Skeletal muscle satellite cell (primary cell): ENCODE data around the gene FAM135A.
"Not testable (repeated sequence)": the region's sequence is repeated elsewhere in the genome, so short reads cannot be mapped to it uniquely, and the experiment has no call there.

Source experiments
- H3K27me3 ChIP-seq: 2 replicates; pipeline ENCODE4 v1.7.0; 2013; ENCODE audit warnings: low read length; ENCODE audit not compliant: control insufficient read depth, insufficient read depth
- H3K36me3 ChIP-seq: 2 replicates; pipeline ENCODE4 v1.7.0; 2013; ENCODE audit warnings: mild to moderate bottlenecking, control low read depth, low read length; ENCODE audit not compliant: insufficient read depth
- H3K4me1 ChIP-seq: 2 replicates; pipeline ENCODE4 v1.7.0; 2013; ENCODE audit warnings: low read length; ENCODE audit not compliant: control insufficient read depth, insufficient read depth
- H3K4me2 ChIP-seq: 2 replicates; pipeline ENCODE4 v1.7.0; 2013; ENCODE audit warnings: mild to moderate bottlenecking, low read length
- H3K4me3 ChIP-seq: 2 replicates; pipeline ENCODE4 v1.7.0; 2013; ENCODE audit warnings: low read length
- H3K9ac ChIP-seq: 2 replicates; pipeline ENCODE4 v1.7.0; 2013; ENCODE audit warnings: mild to moderate bottlenecking, low read depth, low read length, moderate library complexity
- H3K9me3 ChIP-seq: replicated peaks from 2 replicates; pipeline ENCODE4 v1.7.0; 2013; ENCODE audit warnings: mild to moderate bottlenecking, control low read depth, low read length

The FAM135A gene

DNA sequence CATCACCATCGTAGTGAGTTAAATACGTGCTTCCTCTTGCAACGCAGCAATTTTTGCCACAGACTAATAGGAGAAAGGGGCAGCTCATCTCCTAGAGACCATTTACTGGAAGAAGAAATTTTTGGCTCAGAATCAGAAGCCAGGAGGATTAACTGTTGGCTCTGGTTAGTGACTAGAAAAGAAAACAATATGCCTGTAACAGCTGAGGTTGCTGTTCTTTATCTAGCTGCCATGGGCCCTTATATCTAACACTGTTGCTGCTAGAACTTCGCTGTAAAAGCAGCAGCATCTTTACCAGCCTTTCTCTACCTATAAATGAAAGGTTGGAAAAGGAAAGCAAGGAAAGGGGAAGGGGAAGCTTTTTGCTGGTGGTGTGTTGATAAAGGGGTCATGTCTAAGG lies 65.9 kb downstream of the FAM135A start:
- H3K4me1 ChIP-seq = peaks cover 5% of the 10 kb centered on the region
- no peaks in the 10 kb centered on the region for H3K27me3 ChIP-seq
- no peak overlapping the region for H3K4me3 ChIP-seq
- no peak overlapping the region for H3K9ac ChIP-seq
- H3K36me3 ChIP-seq = no peaks in the 10 kb centered on the region
- no peaks in the 10 kb centered on the region for H3K9me3 ChIP-seq
- peak overlapping the region; percentile 7 for H3K4me2 ChIP-seq

GRCh38 chr6:70486638-70487037 lies 73.3 kb downstream of the FAM135A start:
- not testable (repeated sequence) for H3K9me3 ChIP-seq, H3K36me3 ChIP-seq, H3K27me3 ChIP-seq

GRCh38 chr6:70489364-70489763 lies 76.1 kb downstream of the FAM135A start:
- Histone ChIP-seq H3K9ac (no peak overlapping the region), H3K36me3 (no peaks in the 10 kb centered on the region), H3K4me1 (no peaks in the 10 kb centered on the region), H3K27me3 (no peaks in the 10 kb centered on the region), H3K4me3 (no peak overlapping the region), H3K4me2 (no peak overlapping the region), H3K9me3 (no peaks in the 10 kb centered on the region)

More at GRCh38 chr6:70486638-70487037, 73.3 kb downstream of the FAM135A start:
- not testable (repeated sequence) for H3K4me3 ChIP-seq, H3K4me1 ChIP-seq, H3K4me2 ChIP-seq, H3K9ac ChIP-seq

- no peak overlapping the region for H3K4me3 ChIP-seq
- no peaks in the 10 kb centered on the region for H3K4me1 ChIP-seq
- H3K4me2 ChIP-seq = no peak overlapping the region
- H3K9me3 ChIP-seq = no peaks in the 10 kb centered on the region
- H3K36me3 ChIP-seq = no peaks in the 10 kb centered on the region
- no peak overlapping the region for H3K9ac ChIP-seq
- no peaks in the 10 kb centered on the region for H3K27me3 ChIP-seq
Observed at GRCh38 chr6:70494833-70495232, 81.5 kb downstream of the FAM135A start.

- not testable (repeated sequence) for H3K4me1 ChIP-seq, H3K4me2 ChIP-seq, H3K9ac ChIP-seq, H3K9me3 ChIP-seq, H3K4me3 ChIP-seq, H3K27me3 ChIP-seq, H3K36me3 ChIP-seq
Observed at GRCh38 chr6:70495790-70496189, 82.5 kb downstream of the FAM135A start.

- H3K9me3 ChIP-seq = no peaks in the 10 kb centered on the region
- H3K4me3 ChIP-seq = no peak overlapping the region
- H3K4me2 ChIP-seq = no peak overlapping the region
- peaks cover 9% of the 10 kb centered on the region for H3K36me3 ChIP-seq
- no peaks in the 10 kb centered on the region for H3K4me1 ChIP-seq
- H3K9ac ChIP-seq = no peak overlapping the region
- H3K27me3 ChIP-seq = no peaks in the 10 kb centered on the region
Observed at GRCh38 chr6:70502484-70502883, 89.2 kb downstream of the FAM135A start.

- H3K4me2 ChIP-seq = no peak overlapping the region
- H3K27me3 ChIP-seq = no peaks in the 10 kb centered on the region
- H3K36me3 ChIP-seq = peaks cover 9% of the 10 kb centered on the region
- no peak overlapping the region for H3K4me3 ChIP-seq
- H3K9me3 ChIP-seq = no peaks in the 10 kb centered on the region
- H3K4me1 ChIP-seq = no peaks in the 10 kb centered on the region
- H3K9ac ChIP-seq = no peak overlapping the region
Observed at GRCh38 chr6:70503813-70504465, 90.6 kb downstream of the FAM135A start.

- Histone ChIP-seq H3K9me3 (no peaks in the 10 kb centered on the region), H3K4me1 (no peaks in the 10 kb centered on the region), H3K4me3 (no peak overlapping the region), H3K36me3 (peaks cover 9% of the 10 kb centered on the region), H3K9ac (no peak overlapping the region), H3K27me3 (no peaks in the 10 kb centered on the region), H3K4me2 (no peak overlapping the region)
Observed at GRCh38 chr6:70506321-70506720, 93.0 kb downstream of the FAM135A start.

- peaks cover 9% of the 10 kb centered on the region for H3K36me3 ChIP-seq
- H3K9me3 ChIP-seq = no peaks in the 10 kb centered on the region
- H3K4me2 ChIP-seq = no peak overlapping the region
- H3K9ac ChIP-seq = no peak overlapping the region
- H3K27me3 ChIP-seq = no peaks in the 10 kb centered on the region
- H3K4me3 ChIP-seq = no peak overlapping the region
- no peaks in the 10 kb centered on the region for H3K4me1 ChIP-seq
Observed at GRCh38 chr6:70507161-70507560, 93.9 kb downstream of the FAM135A start.

GRCh38 chr6:70508953-70509352 lies 95.6 kb downstream of the FAM135A start:
- Histone ChIP-seq H3K27me3 (no peaks in the 10 kb centered on the region), H3K4me3 (no peak overlapping the region), H3K4me1 (no peaks in the 10 kb centered on the region), H3K9me3 (no peaks in the 10 kb centered on the region), H3K9ac (no peak overlapping the region), H3K4me2 (no peak overlapping the region), H3K36me3 (peaks cover 5% of the 10 kb centered on the region)

DNA sequence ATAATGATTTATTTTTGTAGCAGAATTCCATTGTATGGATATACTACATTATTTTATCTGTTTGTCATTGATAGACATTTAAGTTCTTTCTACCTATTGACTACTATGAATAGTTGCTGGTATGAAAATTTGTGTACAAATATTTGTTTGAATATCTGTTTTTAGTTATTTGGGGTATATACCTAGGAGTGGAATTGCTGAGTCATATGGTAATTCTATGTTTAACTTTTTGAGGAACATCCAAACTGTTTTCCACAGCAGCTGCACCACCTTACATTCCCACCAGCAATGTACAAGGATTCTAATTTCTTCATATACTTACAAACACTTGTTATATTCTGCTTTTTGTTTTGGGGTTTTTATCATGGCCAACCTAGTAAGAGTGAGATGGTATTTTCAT lies 97.3 kb downstream of the FAM135A start:
- H3K9me3 ChIP-seq = no peaks in the 10 kb centered on the region
- no peaks in the 10 kb centered on the region for H3K36me3 ChIP-seq
- no peak overlapping the region for H3K9ac ChIP-seq
- no peak overlapping the region for H3K4me3 ChIP-seq
- no peak overlapping the region for H3K4me2 ChIP-seq
- no peaks in the 10 kb centered on the region for H3K27me3 ChIP-seq
- H3K4me1 ChIP-seq = no peaks in the 10 kb centered on the region

DNA sequence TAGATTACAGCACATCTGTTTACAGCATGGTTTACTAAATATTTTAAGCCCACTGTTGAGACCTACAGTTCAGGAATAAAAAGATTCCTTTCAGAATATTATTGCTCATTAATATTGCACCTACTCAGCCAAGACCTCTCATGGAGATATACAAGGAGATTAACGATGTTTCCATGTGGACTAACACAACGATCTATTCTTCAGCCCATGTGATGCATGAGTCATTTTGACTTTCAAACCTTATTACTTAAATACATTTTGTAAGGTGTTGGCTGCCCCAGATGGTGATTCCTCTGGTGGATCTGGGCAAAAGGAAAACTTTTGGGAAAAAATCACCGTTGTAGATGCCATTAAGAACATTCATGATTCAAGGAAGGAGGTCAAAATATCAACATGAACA lies 105.4 kb downstream of the FAM135A start:
- H3K4me1 ChIP-seq = no peaks in the 10 kb centered on the region
- no peak overlapping the region for H3K9ac ChIP-seq
- no peak overlapping the region for H3K4me3 ChIP-seq
- no peaks in the 10 kb centered on the region for H3K9me3 ChIP-seq
- H3K36me3 ChIP-seq = no peaks in the 10 kb centered on the region
- H3K27me3 ChIP-seq = no peaks in the 10 kb centered on the region
- no peak overlapping the region for H3K4me2 ChIP-seq
